HG03025 (cell line): ENCODE data around the gene MYBPC3.
"Not testable (repeated sequence)": the region's sequence is repeated elsewhere in the genome, so short reads cannot be mapped to it uniquely, and the experiment has no call there.

ENCODE experiments used
- ATAC-seq: cut with Tn5 transposase; IDR thresholded peaks from one replicate; pipeline ENCODE4 v1.9.1; 2021; ENCODE audit warnings: mild to moderate bottlenecking, moderate library complexity; ENCODE audit not compliant: unreplicated experiment, low FRiP score

Gene MYBPC3

DNA sequence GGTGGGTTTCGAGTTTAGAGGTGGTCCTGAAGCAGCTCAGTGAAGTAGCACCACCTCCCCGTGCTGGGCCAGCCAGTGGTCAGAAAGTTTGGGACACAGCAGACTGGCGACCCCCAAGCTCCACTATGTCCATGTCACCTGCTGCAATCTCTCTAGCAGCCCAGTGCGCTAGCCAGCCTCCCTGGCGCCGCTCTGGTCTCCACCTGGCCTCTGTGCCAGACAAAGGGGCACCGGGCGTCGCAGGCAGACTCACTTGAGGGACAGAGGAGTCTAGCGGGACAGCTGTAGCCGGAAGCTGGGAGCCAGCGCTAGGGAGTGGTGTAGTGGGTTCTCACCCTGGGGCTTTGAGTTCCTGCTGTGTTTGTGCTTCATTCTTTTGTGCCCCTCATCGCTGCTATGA is 25.5 kb downstream of the MYBPC3 start:
- no peak for ATAC-seq

GRCh38 chr11:47326198-47326597 is 26.3 kb downstream of the MYBPC3 start:
- ATAC-seq, result no peak

DNA sequence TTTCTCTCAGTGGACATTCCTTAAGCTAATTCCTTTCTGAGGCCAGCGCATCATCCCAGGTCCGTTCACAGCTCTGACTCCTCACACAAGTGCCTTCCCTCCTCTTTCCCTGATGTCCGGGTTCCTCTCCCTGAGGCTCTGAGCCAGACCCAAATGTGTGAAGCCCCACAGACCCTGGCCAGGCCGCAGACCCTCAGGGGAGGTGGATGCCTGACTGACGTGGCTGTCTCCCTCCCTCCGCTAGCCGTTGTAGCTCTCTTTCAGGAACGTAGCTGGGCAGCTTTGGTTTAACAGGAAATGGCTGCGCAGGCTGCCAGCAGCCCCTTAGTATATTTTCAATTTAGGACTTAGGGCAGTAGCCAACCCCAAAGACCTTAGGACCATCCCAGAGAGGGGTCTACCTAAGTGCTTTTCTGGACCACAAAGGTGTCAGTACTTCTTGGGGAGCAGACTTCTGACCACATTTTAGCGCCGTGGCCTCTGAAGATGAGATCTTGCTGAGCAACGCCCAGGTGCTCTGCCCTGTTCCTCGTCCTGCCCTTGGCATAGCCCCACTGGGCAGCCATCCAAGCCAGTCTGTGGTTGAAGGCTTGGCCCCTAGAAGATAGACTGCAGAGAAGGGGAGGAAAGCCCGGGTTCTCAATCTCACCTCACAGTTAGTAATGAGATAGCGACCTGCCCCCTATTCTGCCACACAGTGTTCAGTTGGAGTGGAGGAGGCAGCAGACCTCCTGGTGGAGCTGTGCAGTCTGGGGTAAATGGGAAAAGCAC is 27.0 kb downstream of the MYBPC3 start:
- no peak for ATAC-seq

DNA sequence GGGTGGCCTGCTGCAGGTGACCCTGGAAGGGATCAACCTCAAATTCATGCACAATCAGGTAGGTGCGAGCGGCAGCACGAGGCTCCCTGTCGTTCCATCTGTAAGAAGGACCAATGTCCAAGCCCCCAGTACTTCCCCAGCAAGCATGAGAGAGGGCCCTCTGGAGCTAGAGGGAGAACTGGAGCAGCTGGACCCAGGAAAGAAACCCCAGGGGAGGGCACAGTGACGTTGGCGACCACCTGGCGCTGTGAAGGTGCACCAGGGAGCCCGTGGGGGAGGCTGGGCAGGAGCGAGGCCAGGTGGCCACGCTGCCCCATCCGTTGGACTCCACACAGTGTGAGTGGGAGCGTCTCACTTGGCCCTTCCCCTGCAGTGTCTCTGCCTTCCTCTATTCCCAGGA is 28.0 kb downstream of the MYBPC3 start:
- no peak for ATAC-seq

DNA sequence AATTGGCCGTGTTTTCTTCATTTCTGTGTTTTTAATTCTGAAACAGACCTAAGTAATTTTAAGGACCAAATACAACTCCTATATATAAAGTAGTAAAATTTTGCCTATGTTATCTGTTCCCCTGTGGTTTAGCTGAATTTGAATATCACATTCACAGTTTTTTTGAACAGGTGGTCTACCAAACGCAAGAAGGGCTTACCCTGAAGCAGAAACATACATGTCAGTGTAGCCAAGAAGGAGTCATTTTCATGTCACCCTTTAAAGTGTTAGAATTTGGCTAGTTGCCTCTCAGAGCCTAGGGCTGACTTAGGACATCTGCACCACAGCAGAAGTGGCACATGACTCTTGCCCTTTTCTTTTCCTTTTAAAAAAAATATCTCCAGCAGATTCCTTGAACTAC is 34.3 kb downstream of the MYBPC3 start:
- no peak for ATAC-seq

GRCh38 chr11:47317064-47317828 is 35.3 kb downstream of the MYBPC3 start:
- ATAC-seq, result no peak

- ATAC-seq, result not testable (repeated sequence)
Measured at GRCh38 chr11:47316501-47316900, 36.0 kb downstream of the MYBPC3 start.

DNA sequence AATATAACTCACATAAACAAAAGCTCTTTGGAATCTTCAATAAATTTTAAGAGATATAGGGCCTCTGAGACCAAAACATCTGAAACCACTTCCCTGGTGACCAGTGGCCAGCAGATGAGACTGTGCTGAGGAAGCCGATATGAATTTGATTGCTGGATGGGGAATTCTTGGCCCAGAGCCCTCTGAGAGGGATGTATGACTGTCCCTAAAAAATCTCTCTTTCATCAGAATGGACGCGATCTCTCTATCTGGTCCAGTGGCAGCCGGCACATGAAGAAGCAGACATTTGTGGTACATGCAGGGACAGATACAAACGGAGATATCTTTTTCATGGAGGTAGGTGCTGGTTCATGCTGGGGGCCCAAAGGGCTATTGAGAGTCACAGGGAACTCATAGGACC is 37.5 kb downstream of the MYBPC3 start:
- ATAC-seq, result no peak

GRCh38 chr11:47308050-47308823 is 44.3 kb downstream of the MYBPC3 start:
- ATAC-seq, result no peak

- no peak for ATAC-seq
Measured at GRCh38 chr11:47306484-47306844, 46.0 kb downstream of the MYBPC3 start.

GRCh38 chr11:47305734-47306483 is 46.6 kb downstream of the MYBPC3 start:
- no peak for ATAC-seq

DNA sequence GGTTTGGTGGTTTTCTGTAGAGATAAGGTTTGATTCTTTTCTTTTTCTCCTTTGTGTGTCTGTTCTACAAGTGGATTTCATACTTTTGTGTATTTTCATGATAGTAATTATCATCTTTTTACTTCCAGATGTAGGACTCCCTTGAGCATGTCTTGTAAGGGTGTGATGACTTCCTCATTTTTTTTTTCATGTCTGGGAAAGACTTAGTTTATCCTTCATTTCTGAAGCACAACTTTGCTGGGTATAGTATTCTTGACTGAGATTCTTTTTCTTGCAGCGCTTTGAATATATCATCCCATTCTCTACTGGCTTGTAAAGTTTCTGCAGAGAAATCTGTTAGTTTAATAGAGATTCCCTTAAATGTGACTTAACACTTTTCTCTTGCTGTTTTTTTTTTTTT is 49.6 kb downstream of the MYBPC3 start:
- no peak for ATAC-seq

DNA sequence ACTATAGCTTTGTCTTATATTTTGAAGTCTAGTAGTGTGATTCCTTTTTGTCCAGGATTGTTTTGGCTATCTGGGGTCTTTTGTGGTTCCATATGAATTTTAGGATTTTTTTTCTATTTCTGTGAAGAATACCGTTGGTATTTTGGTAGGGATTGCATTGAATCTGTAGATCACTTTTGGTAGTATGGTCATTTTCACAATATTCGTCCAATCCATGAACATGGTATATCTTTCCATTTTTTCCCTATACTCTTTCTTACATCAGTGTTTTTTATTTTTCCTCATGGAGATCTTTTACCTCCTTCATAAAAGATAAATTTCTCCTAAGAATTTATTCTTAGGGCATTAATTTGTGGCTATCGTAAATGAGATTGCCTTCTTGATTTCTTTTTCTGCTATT is 53.4 kb downstream of the MYBPC3 start:
- no peak for ATAC-seq

- no peak for ATAC-seq
Measured at GRCh38 chr11:47296045-47296444, 56.5 kb downstream of the MYBPC3 start.

- ATAC-seq, result no peak
Measured at GRCh38 chr11:47295385-47295784, 57.1 kb downstream of the MYBPC3 start.

- no peak for ATAC-seq
Measured at GRCh38 chr11:47289856-47290255, 62.6 kb downstream of the MYBPC3 start.

DNA sequence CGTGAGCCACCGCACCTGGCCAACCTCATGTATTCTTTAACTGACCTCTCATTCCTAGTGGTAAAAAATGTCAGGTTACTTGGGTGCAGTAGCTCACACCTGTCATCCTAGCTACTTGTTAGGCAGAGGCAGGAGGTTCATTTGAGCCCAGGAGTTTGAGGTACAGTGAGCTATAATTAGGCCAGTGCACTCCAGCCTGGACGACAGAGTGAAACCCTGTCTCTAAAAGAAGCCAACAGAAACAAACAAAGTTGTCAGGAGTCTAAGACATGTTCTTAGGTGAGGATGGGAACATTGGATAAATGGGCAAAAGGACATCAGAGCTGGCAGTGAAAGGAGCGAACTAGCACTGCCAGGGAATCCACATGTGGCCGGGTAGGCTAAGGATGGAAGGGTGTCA is 64.4 kb downstream of the MYBPC3 start:
- no peak for ATAC-seq

DNA sequence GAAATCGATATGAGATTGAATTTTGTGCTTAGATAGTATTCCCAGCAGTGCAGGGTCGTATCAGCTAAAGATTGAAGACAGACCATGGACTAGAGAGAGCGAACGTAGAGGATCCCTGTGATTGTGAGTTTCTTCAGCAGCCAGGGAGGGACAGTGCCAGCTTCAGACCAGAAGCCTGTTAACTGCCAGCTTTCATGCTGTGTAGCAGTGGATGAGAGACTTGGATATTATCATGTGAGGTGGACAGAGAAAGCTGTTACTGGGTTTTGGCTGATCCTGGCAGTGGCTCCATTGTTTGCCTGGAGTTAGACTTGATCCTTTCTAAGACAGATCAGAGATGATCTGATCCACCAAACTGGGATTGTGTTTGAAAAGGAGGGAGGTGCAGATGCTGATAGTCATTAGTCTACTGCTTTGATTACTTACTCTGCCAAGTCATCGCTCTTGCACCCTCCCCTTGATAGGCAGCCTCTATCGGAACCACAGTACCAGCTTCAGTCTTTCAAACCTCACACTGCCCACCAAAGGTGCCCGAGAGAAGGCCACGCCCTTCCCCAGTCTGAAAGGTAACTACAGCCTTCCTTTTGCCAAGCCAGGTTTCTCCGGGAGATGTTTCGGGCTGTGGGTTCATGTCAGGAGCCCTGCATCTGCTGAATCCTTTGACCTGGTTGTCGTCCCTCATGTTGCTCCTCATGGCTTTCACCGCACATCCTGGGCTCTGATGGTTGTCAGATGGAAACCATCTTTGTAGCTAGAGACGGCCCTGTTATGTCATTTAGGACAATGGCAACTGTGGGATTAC is 66.3 kb downstream of the MYBPC3 start:
- no peak for ATAC-seq

DNA sequence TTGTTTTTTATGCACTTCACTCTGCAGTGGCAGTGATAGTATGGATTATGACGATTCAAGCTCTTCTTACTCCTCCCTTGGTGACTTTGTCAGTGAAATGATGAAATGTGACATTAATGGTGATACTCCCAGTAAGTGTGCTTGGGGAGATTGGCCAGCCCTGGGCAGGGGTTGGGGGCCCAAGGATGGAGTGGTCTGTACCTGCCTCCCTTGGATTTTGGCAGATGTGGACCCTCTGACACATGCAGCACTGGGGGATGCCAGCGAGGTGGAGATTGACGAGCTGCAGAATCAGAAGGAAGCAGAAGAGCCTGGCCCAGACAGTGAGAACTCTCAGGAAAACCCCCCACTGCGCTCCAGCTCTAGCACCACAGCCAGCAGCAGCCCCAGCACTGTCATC is 68.4 kb downstream of the MYBPC3 start:
- no peak for ATAC-seq

DNA sequence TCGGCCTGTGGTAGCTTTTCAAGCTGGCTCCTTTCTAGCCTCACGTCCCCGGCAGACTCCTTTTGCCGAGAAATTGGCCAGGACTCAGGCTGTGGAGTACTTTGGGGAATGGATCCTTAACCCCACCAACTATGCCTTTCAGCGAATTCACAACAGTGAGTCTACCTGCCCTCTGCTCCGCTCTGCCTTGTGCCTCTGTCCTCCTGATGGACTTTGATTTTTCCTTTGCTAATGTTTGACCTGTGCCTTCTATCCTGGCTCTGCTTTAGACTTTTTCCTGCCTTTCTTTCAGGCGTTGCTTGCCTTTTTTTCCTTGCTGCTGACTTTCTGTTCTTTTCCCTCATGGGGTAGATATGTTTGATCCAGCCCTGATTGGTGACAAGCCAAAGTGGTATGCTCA is 70.0 kb downstream of the MYBPC3 start:
- ATAC-seq, result no peak
